H1 (cell line): ENCODE data around the gene TMEM40. TPM values are rescaled to one million over a fixed set of nuclear protein-coding genes. Genes with fewer than 3 reads are reported as not detected.

Experiments
- CTCF ChIA-PET: fragments of 300-600 bp; sonication (Branson Sonifier 250); formaldehyde crosslinking; loops from one replicate; lab custom pipeline; 2021; ENCODE audit not compliant: partially characterized antibody; lab: Charles Lee
- POLR2A ChIA-PET: fragments of 300-600 bp; sonication (Branson Sonifier 250); formaldehyde crosslinking; loops from one replicate; lab custom pipeline; 2021; ENCODE audit warnings: inconsistent platforms; ENCODE audit not compliant: partially characterized antibody; lab: Charles Lee
- DNase-seq, 2 experiments: peaks; one replicate each; pipeline versions ENCODE4 v3.0.0 to v3.0.0-alpha.2; 2010 to 2022; ENCODE audit warnings: low spot score in 2 of 2, low read depth in 1 of 2, mixed read lengths in 1 of 2
- FAIRE-seq: peaks from 2 replicates; lab custom pipeline; 2011; peaks lifted over from hg19 to GRCh38; lab: Jason Lieb, UNC
- H2AFZ ChIP-seq: 2 replicates; pipeline ENCODE4 v1.8.1; 2012; ENCODE audit warnings: low read length, inconsistent platforms
- H2AK5ac ChIP-seq: 2 replicates; pipeline ENCODE4 v1.6.1; 2013; ENCODE audit warnings: low read depth, low read length
- H2BK120ac ChIP-seq: replicated peaks from 2 replicates; pipeline ENCODE3; 2013; ENCODE audit warnings: low read depth, low read length, inconsistent platforms
- H2BK12ac ChIP-seq: 2 replicates; pipeline ENCODE4 v1.6.1; 2013; ENCODE audit warnings: low read depth, low read length
- H2BK15ac ChIP-seq: 2 replicates; pipeline ENCODE4 v1.6.1; 2013; ENCODE audit warnings: low read length
- H2BK20ac ChIP-seq: 2 replicates; pipeline ENCODE4 v1.6.1; 2013; ENCODE audit warnings: low read length
- H2BK5ac ChIP-seq: 2 replicates; pipeline ENCODE4 v1.6.1; 2013; ENCODE audit warnings: low read depth, low read length
- H3K14ac ChIP-seq: 2 replicates; pipeline ENCODE4 v1.6.1; 2013; ENCODE audit warnings: inconsistent platforms; ENCODE audit not compliant: insufficient read length
- H3K18ac ChIP-seq: 2 replicates; pipeline ENCODE4 v1.6.1; 2013; ENCODE audit warnings: low read length; ENCODE audit errors: extremely low read depth
- H3K23ac ChIP-seq: 2 replicates; pipeline ENCODE4 v1.6.1; 2013; ENCODE audit warnings: inconsistent platforms; ENCODE audit not compliant: insufficient read length
- H3K23me2 ChIP-seq: 2 replicates; pipeline ENCODE4 v1.6.1; 2013; ENCODE audit warnings: low read depth, low read length
- H3K27ac ChIP-seq: 2 replicates; pipeline ENCODE4 v1.6.1; 2011; ENCODE audit warnings: low read depth, low read length, inconsistent platforms
- H3K27me3 ChIP-seq, 4 experiments: replicated peaks in 1 of 4; 1 replicate in 1 of 4; 2 replicates in 3 of 4; pipeline versions ENCODE4 v1.6.1 to v1.8.1; 2011 to 2013; ENCODE audit warnings: low read length in 3 of 4, mild to moderate bottlenecking in 3 of 4, inconsistent platforms in 2 of 4, mixed read lengths in 2 of 4, moderate library complexity in 1 of 4; ENCODE audit not compliant: control insufficient read depth in 3 of 4, insufficient read depth in 3 of 4; ENCODE audit errors: extremely low read depth in 1 of 4
- H3K36me3 ChIP-seq, 4 experiments: 2 replicates each; pipeline versions ENCODE4 v1.6.1 to v1.8.1; 2011 to 2013; ENCODE audit warnings: mild to moderate bottlenecking in 4 of 4, low read length in 3 of 4, moderate library complexity in 2 of 4, control low read depth in 1 of 4, inconsistent platforms in 1 of 4; ENCODE audit not compliant: insufficient read depth in 4 of 4, control insufficient read depth in 2 of 4
- H3K4ac ChIP-seq: replicated peaks from 2 replicates; pipeline ENCODE3; 2013; ENCODE audit warnings: low read length, low read depth, mixed read lengths, inconsistent platforms; ENCODE audit not compliant: insufficient read length
- H3K4me1 ChIP-seq, 4 experiments: replicated peaks in 1 of 4; 1 replicate in 1 of 4; 2 replicates in 3 of 4; pipeline versions ENCODE4 v1.6.1 to v1.8.1; 2011 to 2013; ENCODE audit warnings: low read length in 3 of 4, inconsistent platforms in 2 of 4, mixed read lengths in 1 of 4; ENCODE audit not compliant: insufficient read depth in 4 of 4, control insufficient read depth in 3 of 4
- H3K4me2 ChIP-seq, 2 experiments: 2 replicates each; pipeline versions ENCODE4 v1.6.1 to v1.8.1; 2011 to 2013; ENCODE audit warnings: low read depth in 2 of 2, low read length in 2 of 2, control low read depth in 1 of 2, inconsistent platforms in 1 of 2, mild to moderate bottlenecking in 1 of 2; ENCODE audit not compliant: insufficient read depth in 1 of 2
- H3K4me3 ChIP-seq, 4 experiments: fragments of 200-600, 300-600 bp in 1 of 4; sonication (generic), shearing (Covaris generic), sonication (Bioruptor Twin) in 1 of 4; 2 replicates each; pipeline versions ENCODE4 v1.5.1 to v1.8.1; 2011 to 2016; ENCODE audit warnings: low read length in 4 of 4, low read depth in 3 of 4, control low read depth in 2 of 4, inconsistent platforms in 2 of 4, mild to moderate bottlenecking in 2 of 4, mixed read lengths in 1 of 4, moderate library complexity in 1 of 4; ENCODE audit not compliant: insufficient read depth in 2 of 4; ENCODE audit errors: extremely low read depth in 1 of 4
- H3K56ac ChIP-seq: replicated peaks from 2 replicates; pipeline ENCODE3; 2013; ENCODE audit warnings: low read depth, mild to moderate bottlenecking, mixed read lengths, low read length, inconsistent platforms; ENCODE audit not compliant: insufficient read length
- H3K79me1 ChIP-seq: 2 replicates; pipeline ENCODE4 v1.6.1; 2013; ENCODE audit warnings: low read depth, low read length, control low read depth
- H3K79me2 ChIP-seq, 2 experiments: 2 replicates each; pipeline versions ENCODE4 v1.6.1 to v1.8.1; 2012 to 2013; ENCODE audit warnings: low read length in 2 of 2, mild to moderate bottlenecking in 2 of 2, inconsistent platforms in 1 of 2; ENCODE audit not compliant: insufficient read depth in 2 of 2, control insufficient read depth in 1 of 2
- H3K9ac ChIP-seq, 4 experiments: replicated peaks in 1 of 4; 1 replicate in 1 of 4; 2 replicates in 3 of 4; pipeline versions ENCODE4 v1.6.1 to v1.8.1; 2011 to 2013; ENCODE audit warnings: low read depth in 3 of 4, low read length in 3 of 4, control low read depth in 2 of 4, mild to moderate bottlenecking in 2 of 4, moderate library complexity in 2 of 4, inconsistent platforms in 1 of 4; ENCODE audit errors: extremely low read depth in 1 of 4
- H3K9me3 ChIP-seq, 2 experiments: 2 replicates each; pipeline versions ENCODE4 v1.6.1 to v1.8.1; 2012 to 2013; ENCODE audit warnings: mild to moderate bottlenecking in 2 of 2, moderate library complexity in 2 of 2, control low read depth in 1 of 2, inconsistent platforms in 1 of 2, low read depth in 1 of 2, low read length in 1 of 2, mixed read lengths in 1 of 2; ENCODE audit not compliant: insufficient read depth in 2 of 2
- H4K20me1 ChIP-seq, 2 experiments: replicated peaks in 1 of 2; 2 replicates each; pipeline versions ENCODE3 to v1.8.1; 2011 to 2013; ENCODE audit warnings: inconsistent platforms in 2 of 2, low read length in 2 of 2, mild to moderate bottlenecking in 1 of 2; ENCODE audit not compliant: insufficient read depth in 2 of 2, control insufficient read depth in 1 of 2
- H4K5ac ChIP-seq: 2 replicates; pipeline ENCODE4 v1.6.1; 2013; ENCODE audit warnings: low read length, low read depth, mixed read lengths, inconsistent platforms; ENCODE audit not compliant: insufficient read length
- H4K8ac ChIP-seq: 2 replicates; pipeline ENCODE4 v1.8.0; 2013; ENCODE audit warnings: mild to moderate bottlenecking, moderate library complexity, low read length, inconsistent platforms; ENCODE audit not compliant: insufficient read depth; ENCODE audit errors: extremely low read depth
- H4K91ac ChIP-seq: replicated peaks from 2 replicates; pipeline ENCODE3; 2013; ENCODE audit warnings: low read length, mixed read lengths, inconsistent platforms; ENCODE audit not compliant: insufficient read length
- MAX ChIP-seq: IDR thresholded peaks from 2 replicates; pipeline ENCODE4 v1.6.1; 2012; ENCODE audit warnings: inconsistent platforms
- WGBS, 2 experiments: shearing (Covaris generic) in 1 of 2; methylation state at CpG; one replicate each; pipeline versions ENCODE4 v1.1.6 to v1.1.7; 2013 to 2015; ENCODE audit warnings: low lambda C conversion rate in 2 of 2, mixed read lengths in 2 of 2, inconsistent platforms in 1 of 2, low coverage in 1 of 2, missing lambda C conversion rate in 1 of 2; ENCODE audit not compliant: insufficient replicate concordance in 2 of 2, insufficient coverage in 1 of 2, insufficient read length in 1 of 2; ENCODE audit errors: extremely low coverage in 1 of 2, missing lambda C conversion rate in 1 of 2; 5-methylcytosine and 5-hydroxymethylcytosine counted together
- polyA plus RNA-seq, 7 experiments: library from polyadenylated mRNA; depleted of rRNA in 3 of 7; stranded (reverse) in 5 of 7; unstranded in 2 of 7; fragments of >200 nt in 5 of 7; fragments of 200-250 nt in 2 of 7; gene quantifications; 1 replicate in 5 of 7; 2 replicates in 1 of 7; 4 replicates in 1 of 7; pipeline versions ENCODE4 v1.2.1 to v1.2.3, GENCODE V29; 2011 to 2013; ENCODE audit warnings: missing spikeins in 2 of 7, mixed read lengths in 2 of 7
- total RNA-seq: library from RNA; stranded (reverse); fragmentation: NEBNext Ultra II Directional; extraction: Animal tissue kit (Norgen Biotek cat#: 25700); gene quantifications from 2 replicates; pipeline ENCODE4 v1.2.1, GENCODE V29; 2021

Gene TMEM40
- total and polyA plus RNA-seq, 2 of the 8 experiments (the other 6 are each of a cell fraction or from before 2014, with no cell fraction given): 0.18 TPM; not detected in 1

- no peak overlapping the region for H2BK20ac ChIP-seq
- WGBS, 2 experiments: 86% methylated on average over 3 of the region's 3 CpGs; no CpG with 5 or more reads in 1 of the 2 experiments
Observed at GRCh38 chr3:12756635-12757034, 2.4 kb downstream of the TMEM40 start.

More at GRCh38 chr3:12756635-12757034, 2.4 kb downstream of the TMEM40 start:
- Histone ChIP-seq H2AFZ (no peak overlapping the region), H3K27me3 (no peaks in the 10 kb centered on the region), H4K20me1 (no peaks in the 10 kb centered on the region), H2AK5ac (no peak overlapping the region), H3K9ac (no peak overlapping the region), H4K5ac (no peak overlapping the region), H3K56ac (no peak overlapping the region), H2BK5ac (no peak overlapping the region), H3K4me2 (no peak overlapping the region), H3K23ac (no peak overlapping the region), H2BK15ac (no peak overlapping the region), H2BK120ac (no peak overlapping the region), H3K9me3 (no peaks in the 10 kb centered on the region), H2BK12ac (no peak overlapping the region), H3K79me2 (no peaks in the 10 kb centered on the region), H3K36me3 (no peaks in the 10 kb centered on the region), H3K14ac (no peak overlapping the region), H3K18ac (no peak overlapping the region), H3K27ac (no peak overlapping the region), H3K79me1 (no peaks in the 10 kb centered on the region), H3K4me3 (no peak overlapping the region), H4K91ac (no peak overlapping the region), H4K8ac (no peak overlapping the region), H3K23me2 (peaks cover 3% of the 10 kb centered on the region; the same call in 1 of the 2 replicates), H3K4me1 (peaks cover 0 to 12% (median 7%) of the 10 kb centered on the region in 4 experiments; a peak in 5 of 7 replicates), H3K4ac (no peak overlapping the region)
- TF ChIP-seq MAX: no peak
- FAIRE-seq: no peak
- DNase-seq: no peak
- POLR2A ChIA-PET: interaction anchor here (0.7 to 1.4 kb wide), 2 partner anchors 53 to 76 kb away, joined by 3 read pairs; no protein-coding TSS in a partner anchor
- CTCF ChIA-PET: interaction anchor here (4.5 kb wide), 1 partner anchor 31 kb away, joined by 29 read pairs; no protein-coding TSS in a partner anchor
